Measurements from ENCODE around the gene SEMA5A. TPM values are rescaled to one million over a fixed set of nuclear protein-coding genes. Genes with fewer than 3 reads are reported as not detected.

SEMA5A gene
- total RNA-seq, 1 experiment from 2014 or later: 0.15 TPM

- in situ Hi-C loops (cut with HindIII; ENCODE audit: low pct_unique_long_range_greater_than_20kb, low sequenced_read_pairs) (no loop called here), intact Hi-C loops (cut with micrococcal nuclease; ENCODE audit: unreplicated experiment) (no loop called here)
- no peak for DNase-seq (ENCODE audit: low read depth, low spot score)
- Histone ChIP-seq H3K36me3 (ENCODE audit: control insufficient read depth, insufficient read depth, low read length) (no peaks in the 10 kb centered on the region), H3K9me3 (ENCODE audit: control insufficient read depth, insufficient read depth, low read depth, low read length) (no peaks in the 10 kb centered on the region), H3K27me3 (ENCODE audit: control insufficient read depth, insufficient read depth, low read length) (no peaks in the 10 kb centered on the region), H3K4me3 (ENCODE audit: low read depth in 2 of 2, low read length in 2 of 2) (no peak overlapping the region), H3K27ac (ENCODE audit: low read length) (no peak overlapping the region), H3K4me1 (ENCODE audit: control insufficient read depth, insufficient read depth, low read length) (no peaks in the 10 kb centered on the region)
- ChIA-PET POLR2A (no interaction called here), CTCF (no interaction called here)
- ATAC-seq: no peak; the same call in 1 of the 2 replicates
- no TSS peak for BruUV-seq (replicated peaks)
- TF ChIP-seq TCF7L2 (IDR thresholded peaks at IDR 0.05; ENCODE audit: low read depth, low read length) (no peak), REST (IDR thresholded peaks at IDR 0.05; ENCODE audit: insufficient read depth in 1 of 2, low read depth in 2 of 2, low read length in 1 of 2) (no peak), CTCF (IDR thresholded peaks at IDR 0.05) (no peak)
Observed at GRCh38 chr5:9156282-9156681, 389.6 kb downstream of the SEMA5A start.

GRCh38 chr5:9151684-9152427 is 394.0 kb downstream of the SEMA5A start:
- no peak for TF ChIP-seq SIN3A (IDR thresholded peaks at IDR 0.05; ENCODE audit: borderline replicate concordance, insufficient read depth, low read depth, low read length)
- TF ChIP-seq REST (IDR thresholded peaks at IDR 0.05; ENCODE audit: insufficient read depth in 1 of 2, low read depth in 2 of 2, low read length in 1 of 2): no peak
- no peak for TF ChIP-seq TCF7L2 (IDR thresholded peaks at IDR 0.05; ENCODE audit: low read depth, low read length)
- no peak for TF ChIP-seq POLR2AphosphoS5 (IDR thresholded peaks at IDR 0.05; ENCODE audit: low read depth, low read length)
- no peak for TF ChIP-seq CTCF (IDR thresholded peaks at IDR 0.05)
- CTCF ChIA-PET: no interaction called here
- POLR2A ChIA-PET: no interaction called here
- no peaks in the 10 kb centered on the region for H3K4me1 ChIP-seq (ENCODE audit: control insufficient read depth, insufficient read depth, low read length)
- H3K36me3 ChIP-seq (ENCODE audit: control insufficient read depth, insufficient read depth, low read length): no peaks in the 10 kb centered on the region
- intact Hi-C loops (cut with micrococcal nuclease; ENCODE audit: unreplicated experiment) (no loop called here), in situ Hi-C loops (cut with HindIII; ENCODE audit: low pct_unique_long_range_greater_than_20kb, low sequenced_read_pairs) (no loop called here)
- no peak overlapping the region for H3K4me3 ChIP-seq (ENCODE audit: low read depth in 2 of 2, low read length in 2 of 2)
- ATAC-seq (no peak), DNase-seq (ENCODE audit: low read depth, low spot score) (no peak)
- H3K9me3 ChIP-seq (ENCODE audit: control insufficient read depth, insufficient read depth, low read depth, low read length): no peaks in the 10 kb centered on the region
- no peak overlapping the region for H3K27ac ChIP-seq (ENCODE audit: low read length)
- BruUV-seq (replicated peaks): no TSS peak
- no peaks in the 10 kb centered on the region for H3K27me3 ChIP-seq (ENCODE audit: control insufficient read depth, insufficient read depth, low read length)
